ENCODE measurements around the gene TAF1B.
A peak's percentile ranks its signal among the peaks of the same experiment; 100 is the strongest.

The TAF1B gene

DNA sequence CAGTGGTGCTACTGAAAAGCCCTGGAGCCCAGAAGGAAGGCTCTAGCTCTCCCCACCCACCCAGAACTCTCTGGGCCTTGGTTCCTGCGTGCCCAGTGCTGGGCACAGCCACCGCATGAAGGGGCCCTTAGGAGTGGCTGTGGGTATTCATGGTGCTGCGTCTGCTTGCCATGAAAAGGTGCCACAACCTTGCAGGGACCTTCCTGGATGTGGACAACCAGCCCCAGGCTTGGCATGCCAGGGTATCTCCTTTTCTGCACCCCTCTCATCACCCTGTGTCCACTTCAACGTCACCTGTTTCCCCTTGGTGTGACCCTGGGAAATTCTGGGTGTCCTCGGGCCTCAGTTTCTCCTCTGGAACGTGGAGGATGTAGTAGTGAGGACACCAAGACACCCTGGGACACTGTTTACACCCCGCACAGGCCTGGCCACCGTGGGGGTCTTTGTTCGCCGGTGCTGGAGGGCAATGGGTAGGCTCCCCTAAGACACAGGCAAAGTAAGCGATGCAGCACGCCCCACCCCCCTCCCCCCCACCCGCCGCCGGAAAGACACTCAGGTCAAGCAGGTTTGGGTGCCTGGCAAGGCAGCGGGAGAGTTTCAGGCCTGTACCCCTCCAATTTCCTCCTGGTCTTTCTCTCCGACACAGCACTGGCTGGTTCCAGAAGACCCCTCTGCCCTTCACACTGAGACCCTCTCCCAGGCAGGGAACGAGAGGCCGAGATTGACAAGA lies 34.8 kb upstream of the TAF1B start:
- no peak for DNase-seq (ENCODE audit: low spot score)

DNA sequence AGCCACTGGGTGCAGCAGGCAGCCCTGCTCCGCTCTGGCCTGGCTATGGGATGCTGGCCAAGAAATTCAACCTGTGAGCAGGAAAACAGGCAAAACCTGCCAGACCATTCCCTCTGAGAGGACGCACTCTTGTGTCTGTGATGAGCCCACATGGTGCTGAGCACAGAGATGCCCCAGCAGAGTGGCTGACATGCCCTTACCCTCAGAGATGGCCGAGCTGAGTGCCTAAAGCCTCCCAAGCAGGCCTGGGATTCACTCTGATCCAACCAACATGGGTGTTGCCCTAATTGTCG lies 34.3 kb upstream of the TAF1B start:
- no peak for DNase-seq (ENCODE audit: low spot score)

DNA sequence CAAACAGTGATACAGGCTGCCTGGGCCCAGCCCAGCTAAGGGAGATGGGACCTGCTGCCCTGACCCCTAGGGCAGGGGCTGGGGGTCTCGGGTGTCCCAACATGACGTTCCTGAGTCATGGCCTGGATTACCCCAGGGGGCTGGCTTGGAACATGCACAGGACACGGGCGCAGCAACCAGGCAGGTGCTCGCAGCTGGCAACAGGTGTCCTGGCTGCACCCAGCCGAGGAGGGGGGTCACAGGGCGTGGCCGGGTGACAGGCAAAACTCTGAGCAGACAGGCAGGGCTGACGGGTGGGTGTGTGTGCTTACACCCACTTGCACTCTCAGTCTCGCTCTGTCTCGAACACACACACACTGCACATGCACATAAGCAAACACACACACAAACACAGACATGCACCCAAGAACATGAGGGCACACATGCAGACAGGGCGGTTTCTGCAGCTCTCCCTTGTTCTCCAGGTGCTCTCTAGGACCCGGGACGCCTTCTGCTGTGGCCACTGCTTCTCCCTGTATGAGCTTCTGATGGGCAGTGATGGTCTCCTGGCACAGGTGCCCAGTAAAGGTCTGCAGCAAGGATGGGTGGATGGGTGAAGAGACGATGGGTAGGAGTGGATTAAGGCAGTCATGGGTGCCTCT lies 33.7 kb upstream of the TAF1B start:
- no peak for DNase-seq (ENCODE audit: low spot score)

DNA sequence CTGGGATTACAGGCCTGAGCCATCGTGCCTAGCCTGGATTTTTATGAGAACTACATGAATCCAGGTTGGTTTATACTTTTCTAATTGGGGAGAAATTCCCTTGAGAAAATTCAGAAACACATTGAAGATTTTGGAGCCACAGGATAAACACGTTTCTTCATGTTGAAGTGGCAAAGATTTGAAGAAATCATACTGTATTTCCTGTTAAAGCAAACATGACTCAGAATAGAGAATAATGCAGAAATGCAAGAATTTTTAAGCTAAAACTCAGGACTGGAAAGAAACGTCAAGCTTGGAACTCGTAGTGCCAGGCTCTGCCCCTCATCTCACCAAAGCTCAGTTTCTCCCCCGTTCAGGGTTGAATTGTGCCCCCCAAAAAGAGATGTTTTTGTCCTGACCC lies 32.1 kb upstream of the TAF1B start:
- DNase-seq (ENCODE audit: low spot score) = no peak

DNA sequence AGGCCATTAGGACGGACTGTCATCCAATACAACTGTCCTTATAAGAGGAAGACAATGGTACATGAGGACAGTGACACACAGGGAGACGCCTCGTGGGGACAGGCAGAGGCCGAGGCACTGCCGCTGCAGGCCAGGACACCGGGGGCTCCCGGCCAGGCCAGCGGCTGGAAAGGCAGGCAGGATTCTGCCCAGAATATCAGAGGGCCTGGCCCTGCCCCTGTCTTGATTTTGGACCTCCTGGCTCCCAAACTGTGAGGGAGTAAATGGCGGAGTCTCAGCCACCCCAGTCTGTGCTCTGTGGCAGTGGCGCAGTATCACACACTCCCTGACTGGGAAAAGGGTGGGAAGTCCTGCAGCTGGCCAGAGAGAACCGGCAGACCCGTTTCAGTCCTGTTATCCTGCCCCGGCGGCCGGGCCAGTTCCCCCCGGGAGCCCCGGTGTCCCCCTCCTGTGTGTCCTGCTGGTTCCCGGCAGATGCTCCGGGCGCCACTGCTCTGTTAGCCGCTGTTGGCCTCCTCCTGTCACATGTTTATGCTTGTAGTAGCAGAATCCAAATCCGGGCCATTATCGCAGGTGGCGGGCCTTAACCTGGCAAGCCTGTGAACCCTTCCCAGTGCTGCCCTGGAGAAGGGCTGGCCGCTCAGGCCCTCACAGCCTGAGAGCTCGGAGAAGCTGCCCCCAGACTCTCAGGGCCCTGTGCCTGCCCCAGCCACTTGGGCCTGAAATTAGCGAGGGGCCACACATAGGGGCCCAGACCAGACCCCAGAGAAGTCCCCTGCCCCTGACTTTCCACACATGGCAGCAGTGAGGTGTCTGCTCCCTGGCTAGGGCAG lies 31.4 kb upstream of the TAF1B start:
- DNase-seq (ENCODE audit: low spot score) = no peak

DNA sequence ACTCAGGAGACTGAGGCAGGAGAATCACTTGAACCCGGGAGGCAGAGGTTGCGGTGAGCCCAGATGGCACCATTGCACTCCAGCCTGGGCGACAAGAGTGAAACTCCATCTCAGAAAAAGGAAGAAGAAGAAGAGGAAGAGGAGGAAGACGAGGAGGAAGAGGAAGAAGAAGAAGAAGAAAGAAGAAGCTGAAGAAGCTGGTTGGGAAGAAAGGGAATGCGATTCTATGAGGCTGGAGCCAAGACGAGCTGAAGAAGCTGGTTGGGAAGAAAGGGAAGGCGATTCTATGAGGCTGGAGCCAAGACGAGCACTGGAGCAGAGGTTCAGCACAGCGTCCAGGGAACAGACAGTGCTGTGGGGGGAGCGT lies 30.3 kb upstream of the TAF1B start:
- DNase-seq (ENCODE audit: low spot score) = no peak

DNA sequence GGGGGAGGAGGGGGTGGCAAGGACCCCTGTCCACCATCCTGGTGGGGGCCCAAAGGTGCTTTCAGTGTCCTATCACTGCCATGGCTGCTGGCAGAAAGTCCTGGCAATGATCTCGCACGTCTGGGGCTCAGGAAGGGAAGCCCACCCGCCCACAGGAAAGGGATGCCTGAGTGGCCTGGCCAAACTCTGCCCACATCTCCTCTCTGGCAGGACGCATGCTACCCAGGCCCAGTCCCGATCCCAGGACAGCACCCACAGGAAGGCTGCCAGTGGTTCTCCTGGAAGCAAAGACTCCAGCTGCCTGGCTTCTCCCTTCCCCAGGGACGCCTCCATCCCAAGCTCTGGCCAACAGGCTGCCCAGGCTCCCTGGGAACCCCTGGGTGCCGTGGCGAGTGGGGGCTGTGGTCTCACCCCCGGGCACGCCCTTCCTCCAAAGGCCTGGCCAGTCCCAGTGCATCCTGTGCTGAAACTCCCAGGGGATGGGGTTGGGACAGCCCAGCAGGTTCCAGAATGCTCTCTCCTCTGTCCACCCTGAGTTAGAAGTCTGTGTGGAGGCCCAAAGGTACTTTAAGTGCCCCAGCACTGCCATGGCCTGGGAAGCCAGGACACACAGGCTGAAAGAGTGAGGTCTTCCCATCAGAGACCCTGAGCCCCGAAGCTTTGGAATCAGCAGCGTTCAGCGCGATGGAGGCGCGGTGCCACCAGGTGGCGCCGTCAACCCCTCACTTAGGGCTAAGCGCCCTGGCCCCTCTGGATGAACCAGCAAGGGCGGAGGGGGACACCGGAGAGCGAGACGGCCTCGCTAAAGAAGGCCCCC lies 29.8 kb upstream of the TAF1B start:
- peak; percentile 58 for DNase-seq (ENCODE audit: low spot score)

DNA sequence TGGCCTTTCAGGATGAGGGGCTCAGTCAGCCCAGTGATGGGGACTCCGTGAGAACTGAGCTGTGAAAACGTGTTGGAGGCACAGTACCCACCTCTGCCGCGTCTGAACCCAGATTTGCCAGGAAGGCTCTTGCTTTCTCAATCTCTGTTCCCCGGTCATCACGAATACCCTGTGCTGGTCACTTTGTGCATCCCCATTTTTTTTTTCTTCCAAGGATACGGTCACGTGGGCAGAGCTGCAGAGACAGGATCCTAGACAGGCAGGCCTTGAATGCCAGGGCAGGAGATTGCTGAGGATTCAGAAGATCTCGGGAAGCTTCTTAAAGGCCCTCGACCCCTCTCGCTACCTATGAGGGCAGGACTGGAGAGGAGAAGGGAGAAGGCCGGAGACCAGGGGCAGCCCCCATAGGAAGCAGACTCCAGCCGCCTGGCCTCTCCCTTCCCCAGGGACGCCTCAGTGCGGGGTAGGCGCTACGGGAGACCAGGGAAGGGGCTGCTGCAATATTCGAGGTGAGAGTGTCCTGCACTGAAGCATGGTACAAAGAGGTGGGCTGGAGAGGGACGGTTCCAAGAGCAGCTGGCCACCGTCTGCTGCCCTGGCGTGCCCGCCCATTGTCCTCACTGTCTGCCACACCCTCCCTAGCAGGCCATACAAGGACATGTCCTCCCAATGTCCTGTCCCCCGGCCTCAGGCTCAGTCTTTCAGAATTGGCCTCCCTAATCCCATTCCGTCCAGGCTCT lies 29.0 kb upstream of the TAF1B start:
- DNase-seq (ENCODE audit: low spot score) = no peak

DNA sequence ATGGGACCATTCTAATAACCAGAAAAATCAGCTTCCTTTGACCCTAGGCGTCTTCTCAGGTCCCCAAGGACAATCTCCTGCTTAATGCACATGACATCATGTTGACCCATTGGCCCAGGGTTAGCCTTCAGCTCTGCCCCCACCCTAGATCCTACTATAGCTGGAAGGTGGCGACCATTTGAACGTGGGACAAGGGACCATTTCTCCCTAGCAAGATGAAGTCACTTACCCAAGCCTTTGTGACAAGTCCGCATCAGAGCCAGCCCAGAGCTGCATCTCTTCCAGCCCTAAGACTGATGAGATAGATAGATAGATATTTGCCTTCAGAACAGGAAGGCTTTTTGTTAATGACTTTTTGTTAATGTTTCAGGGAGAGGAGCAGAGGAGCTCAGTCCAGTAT lies 28.2 kb upstream of the TAF1B start:
- DNase-seq (ENCODE audit: low spot score) = no peak

DNA sequence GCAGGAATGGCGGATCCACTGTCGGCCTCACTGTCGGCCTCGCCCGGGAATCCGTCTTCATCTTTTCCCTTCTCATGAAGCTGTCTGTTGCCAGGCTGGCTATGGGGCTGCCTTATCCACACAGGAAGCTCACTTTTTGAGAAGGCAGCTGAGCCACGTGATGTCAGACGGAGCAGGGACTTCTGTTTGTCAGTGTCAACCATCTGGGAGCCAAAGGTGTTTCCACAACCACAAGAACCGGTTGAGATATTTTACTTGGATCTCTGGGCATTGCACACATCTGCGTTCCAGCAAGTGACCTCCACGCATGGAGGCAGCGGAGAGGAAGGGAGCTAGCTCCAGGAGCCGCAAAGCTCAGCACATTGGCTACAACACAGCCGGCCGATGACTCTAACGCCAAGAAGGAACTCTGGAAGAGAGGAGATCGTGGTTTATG lies 27.4 kb upstream of the TAF1B start:
- peak; percentile 40 for DNase-seq (ENCODE audit: low spot score)

DNA sequence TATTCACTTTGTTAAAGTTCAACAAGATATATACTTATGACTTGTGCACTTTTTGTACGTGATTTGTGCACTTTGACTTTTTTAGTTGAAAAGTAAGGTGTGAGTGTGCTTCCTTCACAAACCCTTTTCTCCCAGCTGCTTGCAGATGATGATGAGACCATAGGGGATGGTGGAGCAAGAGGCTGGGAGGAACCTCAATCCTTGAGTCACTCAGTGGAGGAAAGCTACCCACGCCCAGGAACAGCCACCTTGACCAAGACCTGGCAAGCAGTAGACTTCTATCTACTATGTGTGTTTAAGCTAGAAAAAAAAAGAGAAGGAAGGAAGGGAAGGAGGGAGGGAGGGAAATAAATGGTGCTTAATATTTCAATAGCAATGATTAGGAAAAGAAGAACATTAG lies 25.2 kb upstream of the TAF1B start:
- DNase-seq (ENCODE audit: low spot score) = no peak

DNA sequence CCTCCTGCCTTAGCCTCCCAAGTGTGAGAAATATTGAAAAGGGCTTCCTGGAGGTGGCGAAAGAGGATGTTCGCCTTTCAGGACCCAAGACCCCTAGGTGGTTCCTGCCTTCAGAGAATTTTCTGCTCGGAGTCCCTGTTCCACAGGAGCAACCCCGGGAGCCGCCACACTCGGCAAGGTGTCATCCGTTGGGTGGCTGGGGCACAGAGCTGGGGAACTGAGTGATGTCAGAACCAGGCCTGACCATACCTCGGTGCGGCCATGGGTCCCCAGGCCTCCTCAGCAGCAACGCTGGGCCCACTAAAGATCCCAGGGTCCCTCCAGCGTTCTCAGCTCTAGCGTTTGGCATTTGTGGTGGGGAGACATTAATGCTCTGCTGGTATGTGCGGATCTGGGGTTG lies 23.7 kb upstream of the TAF1B start:
- no peak for DNase-seq (ENCODE audit: low spot score)

DNA sequence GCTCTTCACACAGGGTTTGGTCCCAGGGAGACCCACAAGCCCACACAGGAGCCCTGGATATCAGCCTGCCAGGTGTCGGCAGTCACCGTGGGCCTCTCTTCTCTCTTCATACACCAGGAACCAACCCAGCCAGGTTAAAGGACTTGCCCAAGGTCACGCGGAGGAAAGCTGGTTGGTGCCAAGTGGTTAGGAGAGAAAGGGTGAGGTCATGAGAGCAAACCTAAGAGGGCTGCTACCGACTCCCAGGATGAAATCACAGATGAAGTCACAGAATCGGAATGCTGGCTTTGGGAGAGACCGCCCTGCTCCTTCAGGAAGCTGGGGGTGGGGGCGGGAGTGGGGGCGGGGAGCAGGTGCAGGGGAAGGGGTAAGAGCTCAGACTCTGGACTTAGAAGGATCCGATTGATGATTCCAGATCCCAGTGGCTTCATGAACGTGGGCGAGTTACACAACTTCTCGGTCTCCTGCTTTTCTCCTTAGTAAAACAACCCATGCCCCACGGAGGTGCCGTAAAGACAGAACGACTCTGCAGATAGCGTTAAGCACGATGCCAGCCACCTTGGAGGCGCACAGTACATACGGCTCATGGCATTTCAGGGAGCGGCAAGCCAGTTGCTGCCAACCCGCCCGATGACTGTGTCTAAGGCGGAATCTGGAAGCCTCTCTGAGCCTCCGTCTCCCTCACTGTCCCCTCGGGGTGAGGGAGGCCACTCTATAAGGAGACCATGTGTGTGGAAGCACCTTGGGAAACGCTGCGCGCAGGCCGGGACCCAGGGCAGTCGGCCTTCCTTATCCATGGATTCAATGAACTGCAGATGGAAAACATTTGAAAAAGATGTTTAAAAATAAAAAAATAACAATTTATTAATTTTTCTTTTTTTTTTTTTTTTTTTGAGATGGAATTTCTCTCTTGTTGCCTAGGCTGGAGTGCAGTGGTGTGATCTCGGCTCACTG lies 23.0 kb upstream of the TAF1B start:
- DNase-seq (ENCODE audit: low spot score) = peak; percentile 81

DNA sequence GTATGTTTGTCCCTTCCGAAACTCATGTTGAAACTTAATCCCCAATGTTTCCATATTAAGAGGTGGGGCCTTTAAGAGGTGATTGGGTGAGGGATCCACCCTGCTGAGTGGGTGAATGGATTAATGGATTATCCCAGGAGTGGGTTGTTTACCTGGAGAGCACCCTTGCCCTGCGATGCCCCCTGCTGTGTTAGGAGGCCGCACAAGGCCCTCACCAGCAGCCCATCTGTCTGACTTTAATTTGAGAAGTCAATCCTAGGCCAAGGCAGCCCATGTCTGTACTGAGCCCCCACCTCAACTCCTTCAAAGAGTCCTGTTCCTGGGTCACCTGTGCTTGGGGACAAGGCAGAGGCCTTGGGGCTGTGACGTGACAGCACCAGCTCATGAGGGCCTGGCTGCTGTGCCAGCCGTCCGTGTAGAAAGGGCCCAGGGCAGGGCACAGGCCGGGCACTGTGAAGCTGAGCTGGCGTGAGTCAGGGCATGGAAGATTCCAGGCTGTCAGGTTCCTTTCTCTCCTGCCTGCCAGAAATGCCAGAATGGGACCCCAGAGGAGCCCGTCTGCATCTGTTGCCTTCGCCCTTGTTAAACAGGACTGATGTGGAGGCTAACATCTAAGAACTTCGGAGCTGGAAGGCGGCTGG lies 21.3 kb upstream of the TAF1B start:
- DNase-seq (ENCODE audit: low spot score) = no peak

DNA sequence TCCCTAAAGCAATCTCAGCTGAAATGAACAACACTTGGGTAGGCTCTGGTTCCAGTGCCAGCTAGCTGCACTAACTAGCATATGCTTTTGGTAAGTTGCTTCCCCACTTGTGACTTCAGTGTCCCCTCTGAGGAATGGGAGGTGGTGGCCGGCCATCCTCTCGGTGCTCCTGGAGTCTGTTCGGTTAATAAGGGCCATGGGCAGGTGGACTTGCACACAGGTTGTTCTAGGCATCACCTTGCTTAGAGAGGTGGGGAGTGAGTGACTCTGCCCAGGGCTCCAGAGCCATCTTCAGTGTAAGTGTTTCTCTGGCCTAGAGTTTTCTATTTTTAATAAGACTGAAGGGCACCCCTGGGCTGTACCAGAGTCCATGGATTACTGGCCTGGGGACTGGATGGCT lies 18.8 kb upstream of the TAF1B start:
- DNase-seq (ENCODE audit: low spot score) = no peak

DNA sequence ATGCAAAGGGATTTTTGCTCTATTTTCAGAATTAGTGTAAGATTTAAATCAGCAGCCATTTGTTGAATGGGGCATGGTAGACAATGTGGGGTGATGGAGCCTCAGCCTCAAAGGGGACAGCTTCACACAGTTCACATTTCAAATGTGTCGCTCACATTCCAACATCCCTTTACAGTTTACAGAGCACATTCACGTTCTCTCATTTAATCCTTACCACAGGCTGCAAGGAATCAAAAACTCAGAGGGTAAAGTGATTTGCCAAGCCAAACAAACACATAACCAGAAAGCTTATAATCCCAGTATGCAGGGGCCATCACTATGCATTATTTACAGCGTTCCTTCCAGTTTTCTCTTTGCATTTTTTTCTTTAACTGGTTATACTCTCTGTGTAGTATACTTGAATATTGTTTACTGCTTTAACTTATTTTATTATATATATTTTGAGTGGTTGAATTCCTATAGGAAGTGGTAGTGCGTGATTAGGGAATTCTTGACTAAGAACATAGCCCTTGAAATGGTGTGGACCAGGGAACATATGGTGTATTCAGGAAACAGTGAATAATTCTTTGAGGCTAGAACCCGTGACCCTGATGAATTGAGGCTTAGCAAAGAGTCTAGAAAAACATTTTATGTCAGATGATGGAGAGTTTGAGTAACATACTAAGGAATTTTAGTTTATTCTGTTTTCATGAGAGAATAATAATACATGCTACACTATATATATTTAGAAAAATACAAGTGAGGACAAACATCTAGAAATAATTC lies 18.1 kb upstream of the TAF1B start:
- DNase-seq (ENCODE audit: low spot score) = no peak

DNA sequence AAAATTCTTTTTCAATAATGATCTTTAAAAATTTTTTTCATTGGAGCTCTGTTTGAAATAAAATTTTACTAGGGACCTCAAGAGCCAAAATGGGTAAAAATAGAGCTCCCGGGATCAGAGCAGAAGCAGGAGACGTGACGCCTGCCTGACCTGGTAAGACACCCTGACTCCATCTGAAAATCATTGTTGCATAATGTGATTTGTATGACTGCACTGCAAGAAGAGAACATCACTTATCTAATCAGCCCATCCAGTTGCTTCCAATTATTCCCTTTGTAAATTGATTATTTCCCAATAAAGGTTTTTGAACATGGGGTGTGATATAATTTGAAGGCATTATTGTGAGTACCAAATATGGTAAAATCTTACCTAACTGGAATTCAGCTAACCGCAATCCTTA lies 17.1 kb upstream of the TAF1B start:
- no peak for DNase-seq (ENCODE audit: low spot score)

DNA sequence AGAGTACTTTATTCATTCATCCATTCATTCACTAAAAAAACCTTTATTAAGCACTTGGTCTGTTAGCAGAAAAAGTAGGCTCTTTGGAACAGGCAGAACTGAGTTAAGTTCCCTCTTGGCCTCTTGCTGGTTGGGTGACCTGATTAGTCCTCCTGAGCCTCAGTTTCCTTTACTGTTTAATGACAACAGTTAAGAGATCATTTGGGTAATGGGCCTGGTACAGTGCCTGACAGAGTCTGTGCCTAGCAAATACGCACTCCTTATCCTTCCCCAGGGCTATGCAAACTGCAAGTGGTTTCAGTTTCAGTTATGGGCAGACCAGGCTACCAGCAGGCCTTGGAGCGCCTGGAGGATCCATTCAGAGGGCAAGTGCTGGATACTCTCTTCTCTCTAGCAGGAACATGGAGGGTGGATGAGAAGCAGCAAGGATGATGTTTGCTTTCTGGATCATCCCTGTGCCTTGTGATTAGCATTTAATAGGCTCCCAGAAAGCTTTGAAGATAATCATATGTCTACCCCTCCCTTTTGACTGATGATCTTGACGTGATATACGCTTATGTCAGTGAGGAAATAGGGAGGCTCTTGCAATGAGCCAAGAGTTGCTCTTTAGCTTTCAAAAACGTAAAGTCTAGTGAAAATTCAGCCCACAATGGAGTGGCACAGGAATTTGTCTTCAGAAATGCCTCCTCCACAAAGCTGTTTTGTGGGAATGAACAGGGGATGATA lies 12.4 kb upstream of the TAF1B start:
- DNase-seq (ENCODE audit: low spot score) = peak; percentile 18

DNA sequence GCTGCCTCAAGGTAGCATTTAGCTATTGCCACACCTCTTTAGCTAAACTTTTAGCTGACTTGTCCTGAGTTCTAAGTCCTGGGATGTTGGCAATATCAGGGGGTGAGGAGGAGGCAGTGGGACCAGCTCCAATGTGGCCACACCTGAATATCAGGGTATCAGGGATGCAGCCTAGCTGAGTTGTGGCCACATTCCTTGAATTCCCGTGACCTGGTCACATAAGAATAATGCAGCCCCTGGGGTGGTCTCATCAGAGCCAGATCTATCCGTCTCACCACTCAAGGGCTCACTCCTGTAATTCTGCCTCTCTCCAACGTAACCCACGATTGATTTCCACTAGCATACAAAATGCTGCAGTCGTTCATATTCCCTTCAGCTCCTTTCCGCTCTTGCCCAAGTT lies 11.6 kb upstream of the TAF1B start:
- DNase-seq (ENCODE audit: low spot score) = no peak

Data from kidney tubule cell (primary cell).